Trophoblast cell (in vitro differentiated cells and primary cell): ENCODE data around the gene CYP2A7.
"Not testable (repeated sequence)": the region's sequence is repeated elsewhere in the genome, so short reads cannot be mapped to it uniquely, and the experiment has no call there.

Experiments
- DNase-seq, 2 donors: peaks; one replicate each; pipeline ENCODE4 v3.0.0-alpha.2; 2016
- H2AFZ ChIP-seq: 2 replicates; pipeline ENCODE4 v1.6.1; 2013; ENCODE audit warnings: low read length, moderate library complexity, mild to moderate bottlenecking; ENCODE audit not compliant: insufficient read depth, poor library complexity
- H2AK5ac ChIP-seq: 2 replicates; pipeline ENCODE4 v1.6.1; 2013; ENCODE audit warnings: mild to moderate bottlenecking, low read length
- H2BK120ac ChIP-seq: 2 replicates; pipeline ENCODE4 v1.6.1; 2013; ENCODE audit warnings: low read length, mild to moderate bottlenecking, moderate library complexity; ENCODE audit not compliant: insufficient read depth, poor library complexity
- H2BK12ac ChIP-seq: 2 replicates; pipeline ENCODE4 v1.6.1; 2013; ENCODE audit warnings: mild to moderate bottlenecking, low read length, moderate library complexity
- H2BK5ac ChIP-seq: 2 replicates; pipeline ENCODE4 v1.6.1; 2013; ENCODE audit warnings: low read length, low read depth, moderate library complexity, mild to moderate bottlenecking; ENCODE audit not compliant: poor library complexity
- H3K14ac ChIP-seq: 2 replicates; pipeline ENCODE4 v1.6.1; 2013; ENCODE audit warnings: mild to moderate bottlenecking, low read length
- H3K18ac ChIP-seq: 2 replicates; pipeline ENCODE4 v1.6.1; 2013; ENCODE audit warnings: mild to moderate bottlenecking, low read length
- H3K23ac ChIP-seq: 2 replicates; pipeline ENCODE4 v1.6.1; 2013; ENCODE audit warnings: low read length
- H3K27ac ChIP-seq: 2 replicates; pipeline ENCODE4 v1.5.1; 2013; ENCODE audit warnings: low read depth, mild to moderate bottlenecking, inconsistent platforms, low read length, moderate library complexity
- H3K27me3 ChIP-seq: 2 replicates; pipeline ENCODE4 v1.6.1; 2013; ENCODE audit warnings: inconsistent platforms, mild to moderate bottlenecking, low read length, moderate library complexity; ENCODE audit not compliant: insufficient read depth
- H3K36me3 ChIP-seq, 2 experiments: 1 replicate in 1 of 2; 2 replicates in 1 of 2; pipeline ENCODE4 v1.6.1; 2013; ENCODE audit warnings: low read length in 2 of 2, mild to moderate bottlenecking in 2 of 2, moderate library complexity in 1 of 2; ENCODE audit not compliant: insufficient read depth in 2 of 2, control insufficient read depth in 1 of 2
- H3K4ac ChIP-seq: 2 replicates; pipeline ENCODE4 v1.6.1; 2013; ENCODE audit warnings: low read depth, mild to moderate bottlenecking, low read length, moderate library complexity
- H3K4me1 ChIP-seq, 2 experiments: 1 replicate in 1 of 2; 2 replicates in 1 of 2; pipeline ENCODE4 v1.6.1; 2013; ENCODE audit warnings: low read length in 2 of 2, mild to moderate bottlenecking in 2 of 2, moderate library complexity in 1 of 2; ENCODE audit not compliant: insufficient read depth in 2 of 2, control insufficient read depth in 1 of 2
- H3K4me2 ChIP-seq: 2 replicates; pipeline ENCODE4 v1.6.1; 2013; ENCODE audit warnings: inconsistent platforms, mild to moderate bottlenecking, low read length, moderate library complexity
- H3K4me3 ChIP-seq: 2 replicates; pipeline ENCODE4 v1.5.1; 2013; ENCODE audit warnings: mild to moderate bottlenecking, low read depth, low read length, inconsistent platforms
- H3K79me1 ChIP-seq: one replicate; pipeline ENCODE4 v1.6.1; 2013; ENCODE audit warnings: low read length
- H3K79me2 ChIP-seq: 2 replicates; pipeline ENCODE4 v1.6.1; 2013; ENCODE audit warnings: low read length, mild to moderate bottlenecking; ENCODE audit not compliant: control insufficient read depth, insufficient read depth, poor library complexity
- H3K9ac ChIP-seq: 2 replicates; pipeline ENCODE4 v1.6.1; 2013; ENCODE audit warnings: mild to moderate bottlenecking, low read length
- H3K9me3 ChIP-seq: 2 replicates; pipeline ENCODE4 v1.6.1; 2013; ENCODE audit warnings: low read depth, mild to moderate bottlenecking, control low read depth, inconsistent platforms, low read length; ENCODE audit not compliant: insufficient read depth
- H4K12ac ChIP-seq: 2 replicates; pipeline ENCODE4 v1.6.1; 2013; ENCODE audit warnings: low read depth, mild to moderate bottlenecking, low read length, moderate library complexity
- H4K8ac ChIP-seq: 2 replicates; pipeline ENCODE4 v1.6.1; 2013; ENCODE audit warnings: low read depth, mild to moderate bottlenecking, low read length, moderate library complexity
- H4K91ac ChIP-seq: one replicate; pipeline ENCODE4 v1.6.1; 2013; ENCODE audit warnings: low read depth, mild to moderate bottlenecking, low read length, moderate library complexity
- WGBS: extraction: QIAGEN DNeasy Blood & Tissue Kit; methylation state at CpG from one replicate; pipeline ENCODE4 v1.1.7; 2013; ENCODE audit warnings: missing lambda C conversion rate; ENCODE audit not compliant: insufficient read length, insufficient coverage; ENCODE audit errors: extremely low coverage; 5-methylcytosine and 5-hydroxymethylcytosine counted together

Gene CYP2A7

DNA sequence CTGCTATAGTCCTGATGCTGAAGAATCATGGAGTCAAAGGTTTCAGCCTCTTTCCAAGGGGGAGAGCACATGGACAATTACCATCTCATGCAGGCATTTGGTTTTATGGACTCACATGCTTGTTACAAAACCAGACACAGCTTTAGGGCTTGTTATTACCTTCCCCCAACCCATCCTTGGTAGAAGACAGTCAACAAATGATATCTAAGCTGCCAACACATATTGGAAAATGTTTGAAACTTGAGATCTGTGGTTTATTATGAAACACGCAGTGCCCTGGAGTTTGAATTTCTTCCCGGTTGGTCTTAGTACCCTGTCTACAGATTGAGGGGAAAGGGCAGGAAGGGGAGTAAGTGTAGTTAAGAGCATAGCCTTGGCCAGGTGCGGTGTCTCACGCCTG lies 19.2 kb downstream of the CYP2A7 start:
- no CpG with 5 or more reads among the region's 4 CpGs for WGBS
- H4K8ac ChIP-seq: no peak overlapping the region
- H2BK120ac ChIP-seq: no peak overlapping the region
- DNase-seq: no peak
- no peaks in the 10 kb centered on the region for H3K27me3 ChIP-seq
- H2AK5ac ChIP-seq: no peak overlapping the region
- no peak overlapping the region for H3K18ac ChIP-seq
- H3K36me3 ChIP-seq: no peaks in the 10 kb centered on the region
- no peak overlapping the region for H4K91ac ChIP-seq
- H3K9me3 ChIP-seq: no peaks in the 10 kb centered on the region
- H3K79me1 ChIP-seq: no peaks in the 10 kb centered on the region
- no peak overlapping the region for H3K4ac ChIP-seq
- no peaks in the 10 kb centered on the region for H3K79me2 ChIP-seq
- no peak overlapping the region for H4K12ac ChIP-seq
- no peak overlapping the region for H3K4me3 ChIP-seq
- H3K4me2 ChIP-seq: no peak overlapping the region
- H3K9ac ChIP-seq: no peak overlapping the region
- H3K27ac ChIP-seq: no peak overlapping the region
- H3K23ac ChIP-seq: no peak overlapping the region
- no peak overlapping the region for H3K14ac ChIP-seq
- H2AFZ ChIP-seq: no peak overlapping the region
- no peak overlapping the region for H2BK12ac ChIP-seq
- H3K4me1 ChIP-seq: no peaks in the 10 kb centered on the region
- H2BK5ac ChIP-seq: no peak overlapping the region

- H2BK12ac ChIP-seq: no peak overlapping the region
- no peak overlapping the region for H2BK120ac ChIP-seq
- H3K9ac ChIP-seq: no peak overlapping the region
- no peaks in the 10 kb centered on the region for H3K79me1 ChIP-seq
- H4K8ac ChIP-seq: no peak overlapping the region
- DNase-seq: no peak
- no peak overlapping the region for H3K4ac ChIP-seq
- H2AK5ac ChIP-seq: no peak overlapping the region
- H3K4me3 ChIP-seq: no peak overlapping the region
- H3K4me1 ChIP-seq: no peaks in the 10 kb centered on the region
- H2BK5ac ChIP-seq: no peak overlapping the region
- no peak overlapping the region for H3K23ac ChIP-seq
- H3K36me3 ChIP-seq: no peaks in the 10 kb centered on the region
- H4K91ac ChIP-seq: no peak overlapping the region
- no peak overlapping the region for H3K27ac ChIP-seq
- H3K9me3 ChIP-seq: no peaks in the 10 kb centered on the region
- H4K12ac ChIP-seq: no peak overlapping the region
- H3K79me2 ChIP-seq: no peaks in the 10 kb centered on the region
- no peak overlapping the region for H3K18ac ChIP-seq
- H3K14ac ChIP-seq: no peak overlapping the region
- H2AFZ ChIP-seq: no peak overlapping the region
- no peak overlapping the region for H3K4me2 ChIP-seq
- H3K27me3 ChIP-seq: no peaks in the 10 kb centered on the region
- no CpG with 5 or more reads among the region's 3 CpGs for WGBS
Observed at GRCh38 chr19:40862333-40862732, 19.7 kb downstream of the CYP2A7 start.

GRCh38 chr19:40858109-40858508 lies 23.9 kb downstream of the CYP2A7 start:
- H2BK120ac ChIP-seq: no peak overlapping the region
- no peaks in the 10 kb centered on the region for H3K9me3 ChIP-seq
- H2BK5ac ChIP-seq: no peak overlapping the region
- no peaks in the 10 kb centered on the region for H3K79me2 ChIP-seq
- H2BK12ac ChIP-seq: no peak overlapping the region
- no peak for DNase-seq
- no peak overlapping the region for H3K9ac ChIP-seq
- H3K4me1 ChIP-seq: no peaks in the 10 kb centered on the region
- H3K18ac ChIP-seq: no peak overlapping the region
- H2AFZ ChIP-seq: no peak overlapping the region
- no peak overlapping the region for H3K14ac ChIP-seq
- no peaks in the 10 kb centered on the region for H3K27me3 ChIP-seq
- no peak overlapping the region for H3K4me3 ChIP-seq
- no peak overlapping the region for H4K8ac ChIP-seq
- H4K91ac ChIP-seq: no peak overlapping the region
- H3K79me1 ChIP-seq: no peaks in the 10 kb centered on the region
- H3K36me3 ChIP-seq: no peaks in the 10 kb centered on the region
- no peak overlapping the region for H3K27ac ChIP-seq
- H4K12ac ChIP-seq: no peak overlapping the region
- no peak overlapping the region for H2AK5ac ChIP-seq
- H3K4ac ChIP-seq: no peak overlapping the region
- H3K23ac ChIP-seq: no peak overlapping the region
- H3K4me2 ChIP-seq: no peak overlapping the region
- no CpG with 5 or more reads among the region's 5 CpGs for WGBS

- H3K79me2 ChIP-seq, H3K9ac ChIP-seq, H3K4me2 ChIP-seq, H4K8ac ChIP-seq, H3K27me3 ChIP-seq, H3K9me3 ChIP-seq, H3K4me3 ChIP-seq, H3K14ac ChIP-seq, H4K12ac ChIP-seq, H2AK5ac ChIP-seq, H4K91ac ChIP-seq, H3K79me1 ChIP-seq, H3K18ac ChIP-seq, H3K4me1 ChIP-seq, H2BK120ac ChIP-seq, H3K36me3 ChIP-seq, H2BK12ac ChIP-seq, H2AFZ ChIP-seq, H2BK5ac ChIP-seq, H3K23ac ChIP-seq, DNase-seq, H3K27ac ChIP-seq, H3K4ac ChIP-seq: not testable (repeated sequence)
- no CpG with 5 or more reads among the region's 3 CpGs for WGBS
Observed at GRCh38 chr19:40852467-40853152, 29.4 kb downstream of the CYP2A7 start.
